PC-3 (cell line): ENCODE results near the gene PPP1CB. TPM values are rescaled to one million over a fixed set of nuclear protein-coding genes. Genes with fewer than 3 reads are reported as not detected.

Experiments used
- ATAC-seq: fragments of 200-7000 bp; cut with Tn5 transposase; 2 replicates; pipeline ENCODE4 v1.9.1; 2020; ENCODE audit warnings: mild to moderate bottlenecking, moderate library complexity
- BruUV-seq: library from RNA; stranded (reverse); fragments of 400-500 nt; replicated peaks from 2 replicates; lab custom pipeline; 2021; lab: Mats Ljungman, UMichigan
- CTCF ChIA-PET: fragments of 300-600 bp; sonication (Branson Sonifier 250); formaldehyde crosslinking; loops from one replicate; lab custom pipeline; 2022; ENCODE audit warnings: antibody characterized with exemption; lab: Charles Lee
- POLR2A ChIA-PET: fragments of 300-600 bp; sonication (Branson Sonifier 250); formaldehyde crosslinking; loops from one replicate; lab custom pipeline; 2022; ENCODE audit warnings: antibody characterized with exemption; ENCODE audit not compliant: unreplicated experiment; lab: Charles Lee
- DNase-seq: peaks from one replicate; pipeline ENCODE4 v3.0.0-alpha.2; 2015
- H2AFZ ChIP-seq: fragments of 300-600 bp; sonication (generic); 2 replicates; pipeline ENCODE4 v1.6.0; 2016; ENCODE audit warnings: antibody characterized with exemption, low read length
- H3F3A ChIP-seq: fragments of 300-600 bp; sonication (generic); one replicate; pipeline ENCODE4 v1.6.0; 2017; ENCODE audit warnings: antibody characterized with exemption, low read length, control low read depth, mild to moderate bottlenecking; ENCODE audit not compliant: unreplicated experiment
- H3K27ac ChIP-seq: fragments of 300-600 bp; sonication (generic); 2 replicates; pipeline ENCODE4 v1.5.1; 2016; ENCODE audit warnings: mild to moderate bottlenecking, low read length
- H3K27me3 ChIP-seq: fragments of 300-600 bp; sonication (generic); 2 replicates; pipeline ENCODE4 v1.6.1; 2016; ENCODE audit warnings: low read length, mixed read lengths
- H3K36me3 ChIP-seq: fragments of 300-600 bp; sonication (generic); 2 replicates; pipeline ENCODE4 v1.6.1; 2016; ENCODE audit warnings: low read depth, mixed run types, low read length, mixed read lengths
- H3K4me1 ChIP-seq: fragments of 300-600 bp; sonication (generic); 2 replicates; pipeline ENCODE4 v1.5.1; 2016; ENCODE audit warnings: low read length; ENCODE audit not compliant: insufficient read depth
- H3K4me2 ChIP-seq: fragments of 300-600 bp; sonication (generic); 2 replicates; pipeline ENCODE4 v1.6.0; 2016; ENCODE audit warnings: low read length
- H3K4me3 ChIP-seq: fragments of 300-600 bp; sonication (generic); 2 replicates; pipeline ENCODE4 v1.5.1; 2016; ENCODE audit warnings: mild to moderate bottlenecking, low read length, mixed read lengths
- H3K79me2 ChIP-seq: fragments of 300-600 bp; sonication (generic); 2 replicates; pipeline ENCODE4 v1.6.1; 2017; ENCODE audit warnings: low read length, mixed read lengths
- H3K9ac ChIP-seq: fragments of 300-600 bp; sonication (generic); 2 replicates; pipeline ENCODE4 v1.6.0; 2016; ENCODE audit warnings: mild to moderate bottlenecking, low read length
- H3K9me2 ChIP-seq: fragments of 300-600 bp; sonication (generic); replicated peaks from 2 replicates; pipeline ENCODE4 v1.6.1; 2016; ENCODE audit warnings: mixed run types, low read length, mixed read lengths
- H3K9me3 ChIP-seq: fragments of 300-600 bp; sonication (generic); 2 replicates; pipeline ENCODE4 v1.6.1; 2016; ENCODE audit warnings: low read length, mixed read lengths
- H4K20me1 ChIP-seq: fragments of 300-600 bp; sonication (generic); 2 replicates; pipeline ENCODE4 v1.6.1; 2016; ENCODE audit warnings: low read length, mixed read lengths
- EZH2 ChIP-seq: fragments of 300-600 bp; sonication (generic); IDR thresholded peaks from one replicate; pipeline ENCODE4 v1.6.1; 2017; ENCODE audit warnings: antibody characterized with exemption, mild to moderate bottlenecking, low read length; ENCODE audit not compliant: unreplicated experiment
- EZH2phosphoT487 ChIP-seq: fragments of 300-600 bp; sonication (generic); IDR thresholded peaks from 2 replicates; pipeline ENCODE4 v1.6.1; 2018; ENCODE audit warnings: mild to moderate bottlenecking, antibody characterized with exemption, low read length, borderline replicate concordance
- intact Hi-C: fragments of 100-400 bp; cut with micrococcal nuclease; formaldehyde crosslinking; loops from 2 replicates; pipeline ENCODE4 v1.9.0; 2023
- total RNA-seq: library from RNA; depleted of rRNA; stranded (reverse); fragments of >200 nt; gene quantifications from 2 replicates; pipeline ENCODE4 v1.2.3, GENCODE V29; 2014
- TF ChIP-seq, protein P1 (sequence below): fragments of 300-600 bp; sonication (generic); conservative IDR thresholded peaks from 2 replicates; pipeline ENCODE4 v1.5.1; 2017; ENCODE audit warnings: antibody characterized with exemption, low read depth, mild to moderate bottlenecking, low read length

PPP1CB gene
- total RNA-seq, 1 experiment from 2014 or later = 84.2 TPM

DNA sequence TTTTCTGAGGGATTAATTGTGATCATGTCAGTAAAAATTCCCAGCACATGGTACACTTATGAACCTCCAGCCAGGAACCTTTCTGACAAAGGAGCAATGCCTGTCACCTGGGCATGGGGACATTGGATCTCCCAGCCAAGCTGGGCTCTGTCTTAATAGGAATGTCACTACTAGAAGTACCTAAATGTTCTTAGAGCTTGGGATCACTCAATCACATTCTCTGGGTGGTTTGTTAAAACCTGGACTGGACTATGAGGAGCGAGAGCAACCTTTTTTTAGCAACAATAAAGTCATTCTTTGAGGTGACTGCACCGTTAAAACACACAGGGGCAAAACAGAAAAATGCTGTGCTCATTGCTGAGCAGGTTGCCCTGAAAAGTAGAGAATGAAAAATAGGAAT lies 6.4 kb upstream of the PPP1CB start:
- no peak for DNase-seq
- Histone ChIP-seq H3K4me3 (no peak overlapping the region), H3F3A (no peaks in the 10 kb centered on the region), H3K27ac (no peak overlapping the region), H3K79me2 (peaks cover 2% of the 10 kb centered on the region; the same call in 1 of the 2 replicates), H3K27me3 (no peaks in the 10 kb centered on the region), H2AFZ (no peak overlapping the region), H3K36me3 (no peaks in the 10 kb centered on the region), H3K4me1 (peaks cover 16% of the 10 kb centered on the region), H3K9me2 (no peaks in the 10 kb centered on the region), H3K9me3 (no peaks in the 10 kb centered on the region), H3K4me2 (no peak overlapping the region), H3K9ac (no peak overlapping the region), H4K20me1 (no peaks in the 10 kb centered on the region)
- ChIA-PET POLR2A (no interaction called here), CTCF (no interaction called here)
- TF ChIP-seq, protein P1, sequence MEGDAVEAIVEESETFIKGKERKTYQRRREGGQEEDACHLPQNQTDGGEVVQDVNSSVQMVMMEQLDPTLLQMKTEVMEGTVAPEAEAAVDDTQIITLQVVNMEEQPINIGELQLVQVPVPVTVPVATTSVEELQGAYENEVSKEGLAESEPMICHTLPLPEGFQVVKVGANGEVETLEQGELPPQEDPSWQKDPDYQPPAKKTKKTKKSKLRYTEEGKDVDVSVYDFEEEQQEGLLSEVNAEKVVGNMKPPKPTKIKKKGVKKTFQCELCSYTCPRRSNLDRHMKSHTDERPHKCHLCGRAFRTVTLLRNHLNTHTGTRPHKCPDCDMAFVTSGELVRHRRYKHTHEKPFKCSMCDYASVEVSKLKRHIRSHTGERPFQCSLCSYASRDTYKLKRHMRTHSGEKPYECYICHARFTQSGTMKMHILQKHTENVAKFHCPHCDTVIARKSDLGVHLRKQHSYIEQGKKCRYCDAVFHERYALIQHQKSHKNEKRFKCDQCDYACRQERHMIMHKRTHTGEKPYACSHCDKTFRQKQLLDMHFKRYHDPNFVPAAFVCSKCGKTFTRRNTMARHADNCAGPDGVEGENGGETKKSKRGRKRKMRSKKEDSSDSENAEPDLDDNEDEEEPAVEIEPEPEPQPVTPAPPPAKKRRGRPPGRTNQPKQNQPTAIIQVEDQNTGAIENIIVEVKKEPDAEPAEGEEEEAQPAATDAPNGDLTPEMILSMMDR = no peak
- TF ChIP-seq EZH2 = no peak
- TF ChIP-seq EZH2phosphoT487 = no peak
- BruUV-seq = no TSS peak
- intact Hi-C loops = no loop called here
- ATAC-seq = no peak

DNA sequence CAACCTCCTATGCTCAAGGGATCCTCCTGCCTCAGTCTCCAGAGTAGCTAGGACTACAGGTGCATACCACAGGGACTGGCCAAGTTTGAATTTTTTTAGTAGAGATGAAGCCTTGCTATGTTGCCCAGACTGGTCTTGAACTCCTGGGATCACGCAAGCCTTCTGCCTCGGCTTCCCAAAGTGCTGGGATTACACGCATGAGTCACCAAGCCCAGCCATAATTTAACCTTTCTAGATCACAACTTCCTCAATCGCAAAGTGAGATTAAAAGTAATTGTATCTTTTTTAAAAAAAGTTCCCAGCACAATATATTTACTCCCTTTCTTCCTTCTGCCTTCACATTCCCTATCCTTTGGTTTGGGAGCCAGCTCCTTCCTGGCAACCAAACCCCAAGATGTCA lies 5.8 kb upstream of the PPP1CB start:
- no peaks in the 10 kb centered on the region for H4K20me1 ChIP-seq
- no peak overlapping the region for H3K4me2 ChIP-seq
- H3K4me1 ChIP-seq = peaks cover 22% of the 10 kb centered on the region
- ATAC-seq (no peak), DNase-seq (no peak)
- no peaks in the 10 kb centered on the region for H3K9me3 ChIP-seq
- POLR2A ChIA-PET = no interaction called here
- intact Hi-C loops = loop anchor here (2.0 kb wide), 1 partner anchor 15 kb away; no protein-coding TSS in a partner anchor
- peaks cover 9% of the 10 kb centered on the region for H3K79me2 ChIP-seq
- no peak for TF ChIP-seq EZH2
- TF ChIP-seq, protein P1 = no peak
- BruUV-seq = no TSS peak
- no peak overlapping the region for H3K4me3 ChIP-seq
- no peaks in the 10 kb centered on the region for H3K27me3 ChIP-seq
- no peak overlapping the region for H3K9ac ChIP-seq
- no peak overlapping the region for H2AFZ ChIP-seq
- H3F3A ChIP-seq = no peaks in the 10 kb centered on the region
- no peak overlapping the region for H3K27ac ChIP-seq
- H3K9me2 ChIP-seq = no peaks in the 10 kb centered on the region
- H3K36me3 ChIP-seq = no peaks in the 10 kb centered on the region
- CTCF ChIA-PET = no interaction called here

DNA sequence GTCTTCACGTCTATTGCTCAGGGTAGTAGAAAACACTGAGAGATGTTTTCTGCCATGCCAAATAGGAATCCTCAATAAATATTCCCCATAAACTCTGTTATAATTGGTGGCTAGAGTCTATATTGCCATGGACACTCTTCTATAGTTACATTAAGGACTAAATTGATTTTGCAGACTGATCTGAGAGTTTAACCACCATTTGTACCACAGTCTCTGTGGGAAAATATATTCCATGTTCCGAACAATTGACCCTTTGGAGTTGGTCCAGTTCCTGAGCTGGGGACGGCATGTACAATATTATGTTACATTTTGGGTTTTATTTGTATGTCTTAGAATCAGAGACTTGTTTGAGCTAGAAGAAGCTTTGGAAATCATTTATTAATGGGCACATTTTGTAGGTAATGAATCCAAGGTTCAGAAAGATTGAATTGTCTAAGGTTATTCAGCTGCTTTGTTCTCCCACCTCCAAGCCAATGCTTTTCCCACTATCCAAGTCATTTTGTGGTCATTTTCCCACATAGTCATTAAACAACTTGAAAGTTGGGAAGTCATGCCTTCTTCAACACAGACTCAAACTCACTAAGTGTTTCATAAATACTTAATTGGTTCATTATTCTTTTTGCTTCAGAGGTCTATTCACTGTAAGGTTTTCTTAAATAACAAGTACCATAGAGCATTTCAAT lies 5.1 kb upstream of the PPP1CB start:
- H3K9me2 ChIP-seq = no peaks in the 10 kb centered on the region
- no peak overlapping the region for H3K4me2 ChIP-seq
- no peaks in the 10 kb centered on the region for H3K36me3 ChIP-seq
- intact Hi-C loops = loop anchor here (2.0 kb wide), 1 partner anchor 16 kb away; no protein-coding TSS in a partner anchor
- H3K27ac ChIP-seq = no peak overlapping the region
- H3K4me1 ChIP-seq = peaks cover 26% of the 10 kb centered on the region
- H3K9me3 ChIP-seq = no peaks in the 10 kb centered on the region
- POLR2A ChIA-PET = no interaction called here
- no peak overlapping the region for H2AFZ ChIP-seq
- DNase-seq = no peak
- ATAC-seq = no peak
- TF ChIP-seq, protein P1 = no peak
- TF ChIP-seq EZH2phosphoT487 (no peak), EZH2 (no peak)
- H3K27me3 ChIP-seq = no peaks in the 10 kb centered on the region
- H3K4me3 ChIP-seq = no peak overlapping the region
- no peaks in the 10 kb centered on the region for H3F3A ChIP-seq
- no peak overlapping the region for H3K9ac ChIP-seq
- no peaks in the 10 kb centered on the region for H4K20me1 ChIP-seq
- CTCF ChIA-PET = no interaction called here
- BruUV-seq = no TSS peak
- peaks cover 13% of the 10 kb centered on the region for H3K79me2 ChIP-seq
